K562 (cell line): Measurements from ENCODE around the gene CDK9. TPM values are rescaled to one million over a fixed set of nuclear protein-coding genes. Genes with fewer than 3 reads are reported as not detected.

ENCODE experiments used
- ARNT ChIP-seq, 2 experiments: fragments of 450-650 bp; IDR thresholded peaks; 2 replicates each; pipeline ENCODE4 v1.6.1; 2016; ENCODE audit warnings: mild to moderate bottlenecking in 1 of 2
- BCL6 ChIP-seq: fragments of 250-450 bp; sonication (Bioruptor Pico); IDR thresholded peaks from 2 replicates; pipeline ENCODE4 v1.4.0; 2020
- CSDE1 ChIP-seq, 2 experiments: fragments of 450-650 bp; IDR thresholded peaks; 2 replicates each; pipeline ENCODE4 v1.6.1; 2016; ENCODE audit warnings: mild to moderate bottlenecking in 1 of 2
- HMBOX1 ChIP-seq: sonication (generic); IDR thresholded peaks from 2 replicates; pipeline ENCODE4 v1.6.1; 2016
- KLF13 ChIP-seq: fragments of 450-650 bp; IDR thresholded peaks from 2 replicates; pipeline ENCODE4 v1.6.1; 2016; ENCODE audit warnings: missing genetic modification characterization, low read depth, mild to moderate bottlenecking, missing compliant biosample characterization, moderate library complexity, borderline replicate concordance
- SIN3B ChIP-seq: fragments of 450-650 bp; IDR thresholded peaks from 2 replicates; pipeline ENCODE4 v1.6.1; 2017; ENCODE audit warnings: low read depth, mild to moderate bottlenecking, moderate library complexity
- SP2 ChIP-seq: IDR thresholded peaks from 2 replicates; pipeline ENCODE4 v1.6.1; 2011; ENCODE audit warnings: mild to moderate bottlenecking, low read depth, low read length, moderate library complexity; ENCODE audit not compliant: poor library complexity, severe bottlenecking; ENCODE audit errors: extremely low read depth
- ZBTB11 ChIP-seq, 3 experiments: fragments of 200-800 bp in 1 of 3; fragments of 250-450 bp in 1 of 3; fragments of 450-650 bp in 1 of 3; sonication (Bioruptor Pico) in 1 of 3; sonication (Bioruptor generic) in 1 of 3; formaldehyde crosslinking in 1 of 3; IDR thresholded peaks; 2 replicates each; pipeline versions ENCODE4 v1.6.1 to v1.8.0; 2016 to 2022; ENCODE audit warnings: mild to moderate bottlenecking in 2 of 3, missing genetic modification characterization in 2 of 3, missing compliant biosample characterization in 1 of 3, moderate library complexity in 1 of 3
- ZNF408 ChIP-seq: fragments of 250-450 bp; sonication (Bioruptor Pico); IDR thresholded peaks from 2 replicates; pipeline ENCODE4 v1.4.0; 2020; ENCODE audit warnings: low read depth, mild to moderate bottlenecking, moderate library complexity
- ZNF41 ChIP-seq: fragments of 250-450 bp; sonication (Bioruptor Pico); conservative IDR thresholded peaks from 2 replicates; pipeline ENCODE4 v1.4.0; 2020; ENCODE audit warnings: mild to moderate bottlenecking
- ZNF436 ChIP-seq: fragments of 250-450, 450-650 bp; sonication (Bioruptor Pico); formaldehyde crosslinking; IDR thresholded peaks from 2 replicates; pipeline ENCODE4 v1.7.0; 2020; ENCODE audit warnings: mild to moderate bottlenecking
- ZNF551 ChIP-seq: fragments of 250-450 bp; sonication (Bioruptor Pico); IDR thresholded peaks from 2 replicates; pipeline ENCODE4 v1.5.0; 2021; ENCODE audit warnings: mild to moderate bottlenecking, moderate library complexity
- polyA plus RNA-seq, 8 experiments: library from polyadenylated mRNA; depleted of rRNA in 4 of 8; stranded (reverse) in 5 of 8; unstranded in 3 of 8; fragments of >200 nt; fragmentation: Nextera tagmentation in 2 of 8; fragmentation: Illumina TruSeq in 1 of 8; extraction: Ambion mirVana in 2 of 8; extraction: Trizol in 1 of 8; gene quantifications; 2 replicates each; pipeline versions ENCODE4 v1.2.1 to v1.2.3, GENCODE V29; 2011 to 2014; ENCODE audit warnings: inconsistent platforms in 1 of 8, missing spikeins in 1 of 8
- total RNA-seq, 7 experiments: library from RNA; depleted of rRNA in 6 of 7; stranded (reverse); fragments of >200 nt in 6 of 7; fragmentation: Illumina TruSeq in 2 of 7; extraction: Trizol in 2 of 7; gene quantifications; 2 replicates each; pipeline versions ENCODE4 v1.2.1 to v1.2.3, GENCODE V29; 2011 to 2021; ENCODE audit warnings: low replicate concordance in 1 of 7
- TF ChIP-seq, protein P1 (sequence below): sonication (generic); formaldehyde crosslinking; IDR thresholded peaks from 2 replicates; pipeline ENCODE4 v1.8.0; 2022; ENCODE audit warnings: mild to moderate bottlenecking, missing genetic modification reagents

CDK9 gene
- total and polyA plus RNA-seq, 9 of the 15 experiments (the other 6 are each of a cell fraction or from before 2014, with no cell fraction given): 4.2 to 78.6 (median 33.0) TPM

DNA sequence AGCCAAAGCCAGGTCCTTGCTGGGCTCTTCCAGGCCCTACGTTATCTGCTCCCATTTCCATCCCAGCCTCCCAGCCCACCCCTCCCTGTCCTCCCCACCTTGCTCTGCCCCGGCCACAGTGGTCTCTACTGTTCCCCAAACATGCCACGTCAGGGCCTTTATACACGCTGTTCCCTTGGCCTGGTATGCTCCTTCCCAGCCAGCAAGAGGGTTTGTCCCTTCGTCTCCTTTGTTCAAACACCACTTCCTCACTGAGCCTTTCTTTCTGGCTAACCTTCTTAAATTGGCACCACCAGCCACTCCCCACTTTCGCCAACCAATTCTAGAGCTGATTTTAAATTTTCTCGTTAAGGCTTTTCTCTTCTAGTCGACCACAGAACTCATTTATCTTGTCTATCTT, 17.1 kb upstream of the CDK9 start (continued):
- TF ChIP-seq HMBOX1: no peak
- no peak for TF ChIP-seq ZNF41
- TF ChIP-seq ZBTB11 (CRISPR knock-in tag; IDR thresholded peaks at IDR 0.05): no peak
- TF ChIP-seq ZNF436 (CRISPR knock-in tag): no peak
- TF ChIP-seq BCL6 (CRISPR knock-in tag): no peak
- no peak for TF ChIP-seq CSDE1 (IDR thresholded peaks at IDR 0.05)
- TF ChIP-seq ARNT (IDR thresholded peaks at IDR 0.05): no peak
- no peak for TF ChIP-seq ZNF551
- no peak for TF ChIP-seq SP2
- TF ChIP-seq SIN3B: no peak
- TF ChIP-seq KLF13 (tag): no peak
- TF ChIP-seq, protein P1, sequence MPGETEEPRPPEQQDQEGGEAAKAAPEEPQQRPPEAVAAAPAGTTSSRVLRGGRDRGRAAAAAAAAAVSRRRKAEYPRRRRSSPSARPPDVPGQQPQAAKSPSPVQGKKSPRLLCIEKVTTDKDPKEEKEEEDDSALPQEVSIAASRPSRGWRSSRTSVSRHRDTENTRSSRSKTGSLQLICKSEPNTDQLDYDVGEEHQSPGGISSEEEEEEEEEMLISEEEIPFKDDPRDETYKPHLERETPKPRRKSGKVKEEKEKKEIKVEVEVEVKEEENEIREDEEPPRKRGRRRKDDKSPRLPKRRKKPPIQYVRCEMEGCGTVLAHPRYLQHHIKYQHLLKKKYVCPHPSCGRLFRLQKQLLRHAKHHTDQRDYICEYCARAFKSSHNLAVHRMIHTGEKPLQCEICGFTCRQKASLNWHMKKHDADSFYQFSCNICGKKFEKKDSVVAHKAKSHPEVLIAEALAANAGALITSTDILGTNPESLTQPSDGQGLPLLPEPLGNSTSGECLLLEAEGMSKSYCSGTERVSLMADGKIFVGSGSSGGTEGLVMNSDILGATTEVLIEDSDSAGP: no peak
- TF ChIP-seq ZNF408 (CRISPR knock-in tag): no peak
- TF ChIP-seq, all 486 proteins: peak for 0
